Left ventricle myocardium superior (tissue), 1 donor: ENCODE data around the gene HEATR5B. TPM values are rescaled to one million over a fixed set of nuclear protein-coding genes. Genes with fewer than 3 reads are reported as not detected.
A peak's percentile ranks its signal among the peaks of the same experiment; 100 is the strongest.
"Not testable (repeated sequence)": the region's sequence is repeated elsewhere in the genome, so short reads cannot be mapped to it uniquely, and the experiment has no call there.

Experiments used
- ATAC-seq: fragments of 200-7000 bp; cut with Tn5 transposase; one replicate; pipeline ENCODE4 v1.9.1; 2020; ENCODE audit warnings: mild to moderate bottlenecking, moderate library complexity
- DNase-seq: peaks from one replicate; pipeline ENCODE4 v3.0.0-alpha.2; 2020
- intact Hi-C: fragments of 100-400 bp; cut with micrococcal nuclease; formaldehyde crosslinking; loops from one replicate; pipeline ENCODE4 v1.11.0; 2022
- total RNA-seq: library from RNA; stranded (reverse); fragmentation: NEBNext Ultra II Directional; extraction: Animal tissue kit (Norgen Biotek cat#: 25700); gene quantifications from one replicate; pipeline ENCODE4 v1.2.1, GENCODE V29; 2021
- donor health status: DM: no; HTN: yes; CAD: no; lungs with severe emphysema.

Gene HEATR5B
- total RNA-seq, 1 donor from 2014 or later: 27.0 TPM

- intact Hi-C loops, DNase-seq, ATAC-seq: not testable (repeated sequence)
These were observed 84.8 kb downstream of the HEATR5B start for GRCh38 chr2:36999416-36999815.

- no peak for DNase-seq
- ATAC-seq: no peak
- intact Hi-C loops: no loop called here
These were observed 90.1 kb downstream of the HEATR5B start for GRCh38 chr2:36993841-36994620.

DNA sequence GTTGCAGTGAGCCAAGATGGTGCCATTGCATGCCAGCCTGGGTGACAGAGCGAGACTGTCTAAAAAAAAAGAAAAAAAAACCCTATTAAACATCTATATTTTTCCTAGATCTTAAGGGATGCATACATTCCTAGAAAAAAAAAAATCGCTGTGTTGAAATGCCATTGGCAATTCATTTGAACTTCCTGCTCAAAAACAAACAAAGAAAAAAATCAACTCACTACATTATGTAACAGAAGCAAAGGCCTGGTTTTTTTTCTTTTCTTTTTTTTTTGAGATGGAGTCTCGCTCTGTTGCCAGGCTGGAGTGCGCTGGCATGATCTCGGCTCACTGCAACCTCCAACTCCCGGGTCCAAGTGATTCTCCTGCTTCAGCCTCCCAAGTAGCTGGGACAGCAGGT is 96.2 kb downstream of the HEATR5B start:
- ATAC-seq: no peak
- DNase-seq: no peak
- intact Hi-C loops: no loop called here

DNA sequence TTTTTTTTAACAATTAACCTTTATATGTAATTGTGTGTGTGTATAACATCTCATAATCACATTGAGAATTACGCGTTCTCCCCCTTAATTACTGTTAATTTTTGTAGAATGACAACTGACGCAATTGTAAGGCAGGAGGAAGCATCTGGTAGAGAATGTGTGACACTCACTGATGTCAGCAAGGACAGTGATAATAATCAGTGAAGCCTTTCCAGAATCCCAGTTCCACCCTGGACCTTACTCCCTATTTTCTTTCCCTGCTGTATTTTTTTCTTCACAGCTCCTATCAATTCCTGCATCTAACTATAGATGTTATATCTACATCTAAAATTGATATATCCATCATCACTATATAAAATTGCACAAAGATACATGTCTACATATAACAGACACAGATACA is 101.7 kb downstream of the HEATR5B start:
- DNase-seq (no peak), ATAC-seq (no peak)
- intact Hi-C loops: no loop called here

DNA sequence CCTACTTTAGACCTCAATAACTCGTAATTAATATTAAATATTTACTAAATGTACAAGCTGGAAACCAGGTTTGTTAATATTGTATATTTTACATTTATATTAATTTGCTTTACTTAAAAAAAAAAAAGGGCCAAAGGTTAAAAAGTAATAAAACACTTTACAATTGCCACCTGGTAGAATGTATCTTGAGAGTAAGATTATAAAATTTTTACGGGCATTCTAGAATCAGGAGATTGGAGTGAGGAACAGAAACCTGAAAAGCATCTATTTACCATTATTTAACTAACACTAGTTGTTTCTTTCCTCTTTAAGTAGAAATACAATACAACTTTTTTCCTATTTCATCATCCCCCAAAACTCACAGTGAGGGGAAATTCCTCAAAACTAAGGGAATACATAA is 102.3 kb downstream of the HEATR5B start:
- ATAC-seq (no peak), DNase-seq (no peak)
- intact Hi-C loops: no loop called here

- ATAC-seq, intact Hi-C loops, DNase-seq: not testable (repeated sequence)
These were observed 105.2 kb downstream of the HEATR5B start for GRCh38 chr2:36979007-36979406.

DNA sequence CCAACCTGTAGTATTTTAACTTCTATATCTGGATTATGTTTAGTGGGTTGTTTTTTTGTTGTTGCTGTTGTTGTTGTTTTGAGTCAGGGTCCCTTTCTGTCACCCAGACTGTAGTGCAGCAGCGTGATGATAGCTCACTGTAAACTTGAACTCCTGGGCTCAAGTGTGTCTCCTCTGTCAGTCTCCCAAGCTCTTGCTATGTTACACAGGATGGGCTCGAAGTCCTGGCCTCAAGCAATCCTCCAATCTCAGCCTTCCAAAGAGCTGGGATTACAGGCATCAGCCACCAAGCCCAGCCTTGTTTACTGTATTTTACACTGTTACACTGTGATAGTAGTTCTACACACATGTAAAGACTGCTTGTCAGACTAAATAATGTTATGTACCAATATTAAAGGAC is 108.1 kb downstream of the HEATR5B start:
- DNase-seq (no peak), ATAC-seq (peak; percentile 23)
- intact Hi-C loops: no loop called here

DNA sequence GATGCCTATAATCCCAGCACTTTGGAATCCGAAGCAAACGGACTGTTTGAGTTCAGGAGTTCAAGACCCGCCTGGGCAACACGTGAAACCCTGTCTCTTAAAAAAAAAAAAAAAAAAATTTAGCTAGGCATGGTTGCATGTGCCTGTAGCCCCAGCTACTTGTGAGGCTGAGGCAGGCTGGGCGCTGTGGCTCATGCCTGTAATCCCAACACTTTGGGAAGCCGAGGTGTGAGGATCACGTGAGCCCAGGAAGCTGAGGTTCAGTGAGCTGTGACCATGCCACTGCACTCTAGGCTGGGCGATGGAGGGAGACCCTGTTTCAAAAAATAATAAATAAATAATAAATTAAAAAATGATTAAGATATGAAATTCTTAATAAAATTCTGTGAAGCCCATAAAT is 108.9 kb downstream of the HEATR5B start:
- ATAC-seq: peak; percentile 24
- intact Hi-C loops: no loop called here
- DNase-seq: no peak

DNA sequence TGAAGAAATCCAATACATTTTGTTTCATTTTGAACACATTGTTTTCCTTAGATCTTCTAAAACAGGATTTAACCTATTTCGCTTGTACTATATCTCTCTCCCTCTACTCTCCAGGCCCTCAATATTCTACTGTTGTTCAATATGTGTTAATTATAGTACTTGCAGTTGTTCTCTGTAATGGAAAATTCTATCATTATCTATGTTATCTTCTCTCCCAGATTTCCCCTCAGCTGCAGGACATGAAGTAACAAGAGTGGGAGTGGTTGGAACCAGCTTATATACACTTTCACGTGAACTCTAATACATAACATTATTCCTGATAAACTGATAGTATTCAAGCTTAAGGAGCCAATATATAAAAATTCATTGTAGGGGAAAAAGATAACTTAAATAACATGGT is 110.9 kb downstream of the HEATR5B start:
- no peak for DNase-seq
- ATAC-seq: peak; percentile 66
- intact Hi-C loops: no loop called here

- DNase-seq: no peak
- intact Hi-C loops: no loop called here
- no peak for ATAC-seq
These were observed 112.2 kb downstream of the HEATR5B start for GRCh38 chr2:36971990-36972389.

- ATAC-seq (no peak), DNase-seq (no peak)
- intact Hi-C loops: no loop called here
These were observed 116.8 kb downstream of the HEATR5B start for GRCh38 chr2:36967236-36967876.

- intact Hi-C loops: no loop called here
These were observed 117.6 kb downstream of the HEATR5B start, which contains the start of gene STRN for GRCh38 chr2:36966370-36967235. STRN (minus strand) TSS chr2:36966536; CDS start chr2:36966463, 73 bp downstream.

DNA sequence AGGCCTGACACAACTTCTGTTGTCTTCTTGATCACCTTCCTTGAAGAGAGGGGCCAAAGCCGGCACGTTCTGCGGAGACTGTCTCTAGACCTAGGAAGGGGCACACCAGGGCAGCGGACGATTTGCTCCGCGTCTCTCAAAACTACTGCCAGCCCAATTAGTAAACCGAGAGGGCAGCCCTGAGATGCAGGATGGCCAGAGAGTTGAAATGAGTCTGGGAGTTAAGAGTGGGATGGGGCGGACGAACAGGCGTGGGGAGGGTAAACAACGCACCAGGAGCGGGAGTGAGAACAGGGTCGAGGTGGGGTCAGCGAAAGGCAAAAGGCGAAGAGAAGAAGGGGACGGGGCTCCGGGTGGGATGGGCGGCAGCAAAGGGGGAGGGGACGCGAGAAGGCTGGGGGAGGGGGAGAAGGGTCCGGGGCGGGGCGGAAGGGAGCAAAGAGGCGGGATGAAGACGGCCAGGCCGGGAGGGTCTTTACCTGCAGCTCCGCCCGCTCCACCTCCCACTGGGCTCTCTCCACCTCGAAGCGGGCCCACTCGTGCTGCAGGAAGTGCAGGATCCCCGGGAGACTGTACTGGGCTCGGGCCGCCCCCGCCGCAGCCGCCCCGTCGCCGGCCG is 118.3 kb downstream of the HEATR5B start:
- ATAC-seq: peak; percentile 51
- intact Hi-C loops: no loop called here
- no peak for DNase-seq

More at GRCh38 chr2:36966370-36967235, 117.6 kb downstream of the HEATR5B start, which contains the start of gene STRN:
- DNase-seq (peak; percentile 99), ATAC-seq (peak; percentile 96)

DNA sequence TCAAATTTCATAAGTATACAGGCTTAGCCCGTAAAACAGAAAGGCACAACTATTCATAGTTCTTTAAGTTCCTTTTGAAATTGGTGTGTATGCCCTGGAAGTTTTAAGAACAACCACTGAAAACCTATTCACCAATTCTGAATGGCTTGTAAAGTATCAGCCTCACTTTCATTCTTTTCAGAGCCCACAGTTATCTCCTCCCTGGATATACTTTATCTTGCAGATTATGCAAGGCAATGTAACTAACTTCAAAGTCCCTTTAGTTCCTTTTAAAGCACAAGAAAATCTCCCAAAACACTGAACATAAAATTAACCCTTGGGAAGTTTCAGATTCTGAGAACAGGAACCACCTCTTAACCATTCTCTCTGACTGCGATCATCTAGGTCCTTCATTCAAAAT is 119.0 kb downstream of the HEATR5B start:
- no peak for DNase-seq
- ATAC-seq: no peak
- intact Hi-C loops: no loop called here

DNA sequence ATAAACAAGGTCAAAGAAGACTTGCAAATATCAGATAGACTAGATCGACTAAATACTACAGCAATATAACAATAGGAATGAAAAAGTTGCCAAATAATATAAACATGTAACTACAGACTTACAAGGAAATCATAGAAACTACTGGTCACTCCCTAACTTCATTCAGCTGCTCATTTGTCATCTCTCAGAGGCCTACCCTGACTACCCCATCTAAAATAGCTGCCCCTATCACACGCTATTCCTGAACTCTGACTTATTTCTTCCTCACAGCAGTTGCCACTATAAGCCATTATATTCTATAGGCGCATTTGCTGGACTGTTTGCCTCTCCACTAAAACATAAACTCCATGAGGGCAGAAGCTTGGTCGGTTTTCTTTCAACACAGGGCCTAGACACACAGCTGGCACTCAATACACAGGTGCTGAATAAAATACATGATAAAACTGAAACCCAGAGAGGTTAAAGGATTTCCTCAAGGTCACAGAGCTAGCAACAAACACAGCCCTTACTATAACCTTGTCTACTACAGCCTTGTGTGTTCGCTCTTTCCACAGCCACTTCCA is 119.6 kb downstream of the HEATR5B start:
- DNase-seq (no peak), ATAC-seq (no peak)
- intact Hi-C loops: no loop called here

GRCh38 chr2:36963734-36964133 is 120.4 kb downstream of the HEATR5B start:
- intact Hi-C loops: no loop called here
- DNase-seq: no peak
- ATAC-seq: no peak

GRCh38 chr2:36963106-36963505 is 121.1 kb downstream of the HEATR5B start:
- DNase-seq: no peak
- ATAC-seq: no peak
- intact Hi-C loops: no loop called here

GRCh38 chr2:36960773-36961172 is 123.4 kb downstream of the HEATR5B start:
- ATAC-seq: no peak
- DNase-seq: no peak
- intact Hi-C loops: no loop called here
